ENCODE measurements around the gene WIZ. TPM values are rescaled to one million over a fixed set of nuclear protein-coding genes. Genes with fewer than 3 reads are reported as not detected.
A peak's percentile ranks its signal among the peaks of the same experiment; 100 is the strongest.

The WIZ gene
- polyA plus RNA-seq, 1 donor (not counting 4 experiments of a cell fraction or from before 2014, with no cell fraction given): 5.1 TPM

DNA sequence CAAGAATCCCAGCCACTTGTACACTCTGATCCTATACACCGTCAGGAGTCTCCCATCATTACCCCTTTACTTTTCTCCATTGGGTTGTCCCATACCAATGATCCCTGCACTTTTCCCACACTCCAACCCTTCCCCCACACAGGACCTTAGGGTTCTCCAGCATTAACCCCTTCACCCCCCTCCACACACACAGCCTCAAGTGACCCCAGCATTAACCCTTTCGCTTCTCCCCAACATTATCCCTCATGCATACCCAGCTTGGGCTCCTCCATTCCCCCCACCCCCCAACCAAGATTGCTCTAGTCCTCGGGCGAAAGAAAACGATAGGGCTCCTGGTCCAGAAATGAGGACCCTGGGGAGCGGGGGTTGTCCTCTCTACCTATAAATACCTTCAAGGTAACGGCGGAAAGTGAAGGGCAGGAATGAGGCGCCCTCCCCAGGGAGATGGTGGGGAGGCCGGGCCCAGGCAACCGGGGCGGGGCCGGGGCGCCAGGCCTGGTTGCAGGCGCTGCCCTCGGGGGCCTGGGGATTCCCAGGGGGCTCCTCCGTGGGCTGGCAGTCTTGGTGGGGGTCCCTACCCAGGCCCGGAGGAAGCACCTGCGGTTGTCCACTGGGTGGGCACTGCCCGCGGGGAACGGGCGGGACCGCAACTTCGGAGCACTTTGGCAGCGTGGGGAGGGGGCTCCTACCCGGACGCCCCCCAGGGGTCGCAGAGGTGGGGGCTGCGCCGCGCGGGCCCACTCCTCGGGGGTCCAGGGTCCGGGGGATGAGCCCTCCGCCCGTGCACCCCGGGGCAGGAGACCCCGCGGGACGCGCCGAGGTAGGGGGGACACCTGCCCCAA lies 757 bp downstream of the WIZ start:
- TF ChIP-seq EZH2 (IDR thresholded peaks at IDR 0.05; ENCODE audit: low read length): no peak
- TF ChIP-seq, protein P1, sequence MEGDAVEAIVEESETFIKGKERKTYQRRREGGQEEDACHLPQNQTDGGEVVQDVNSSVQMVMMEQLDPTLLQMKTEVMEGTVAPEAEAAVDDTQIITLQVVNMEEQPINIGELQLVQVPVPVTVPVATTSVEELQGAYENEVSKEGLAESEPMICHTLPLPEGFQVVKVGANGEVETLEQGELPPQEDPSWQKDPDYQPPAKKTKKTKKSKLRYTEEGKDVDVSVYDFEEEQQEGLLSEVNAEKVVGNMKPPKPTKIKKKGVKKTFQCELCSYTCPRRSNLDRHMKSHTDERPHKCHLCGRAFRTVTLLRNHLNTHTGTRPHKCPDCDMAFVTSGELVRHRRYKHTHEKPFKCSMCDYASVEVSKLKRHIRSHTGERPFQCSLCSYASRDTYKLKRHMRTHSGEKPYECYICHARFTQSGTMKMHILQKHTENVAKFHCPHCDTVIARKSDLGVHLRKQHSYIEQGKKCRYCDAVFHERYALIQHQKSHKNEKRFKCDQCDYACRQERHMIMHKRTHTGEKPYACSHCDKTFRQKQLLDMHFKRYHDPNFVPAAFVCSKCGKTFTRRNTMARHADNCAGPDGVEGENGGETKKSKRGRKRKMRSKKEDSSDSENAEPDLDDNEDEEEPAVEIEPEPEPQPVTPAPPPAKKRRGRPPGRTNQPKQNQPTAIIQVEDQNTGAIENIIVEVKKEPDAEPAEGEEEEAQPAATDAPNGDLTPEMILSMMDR (optimal IDR thresholded peaks at IDR 0.05 in 1 of 3, IDR thresholded peaks at IDR 0.05 in 1 of 3, conservative IDR thresholded peaks at IDR 0.05 in 1 of 3; ENCODE audit: extremely low read depth in 1 of 3, insufficient read depth in 2 of 3, low read length in 3 of 3): no peak
- peak overlapping the region; percentile 60 for H2AFZ ChIP-seq (ENCODE audit: control insufficient read depth, low read length)
- dilution Hi-C loops (cut with MboI; ENCODE audit: extremely low pct_ligation_motif_present, low sequenced_read_pairs): no loop called here
- no peaks in the 10 kb centered on the region for H3K36me3 ChIP-seq (ENCODE audit: control insufficient read depth in 2 of 2, extremely low read depth in 1 of 2, insufficient read depth in 2 of 2, low read length in 2 of 2)
- no peaks in the 10 kb centered on the region for H3K9me3 ChIP-seq (ENCODE audit: control insufficient read depth, low read depth, low read length)
- H3K27ac ChIP-seq (ENCODE audit: control insufficient read depth, insufficient read depth, low read length): no peak overlapping the region
- H3K9ac ChIP-seq (ENCODE audit: control insufficient read depth, extremely low read depth, insufficient read depth, low read length): peak overlapping the region; percentile 33
- no peaks in the 10 kb centered on the region for H3K9me1 ChIP-seq (ENCODE audit: control insufficient read depth, extremely low read depth, insufficient read depth, low read length)
- peak overlapping the region; percentile 54 to 56 (median 55) for H3K4me3 ChIP-seq (ENCODE audit: control insufficient read depth in 2 of 3, extremely low read depth in 1 of 3, insufficient read depth in 2 of 3, low read depth in 1 of 3, low read length in 3 of 3)
- no peaks in the 10 kb centered on the region for H4K20me1 ChIP-seq (ENCODE audit: control insufficient read depth, extremely low read depth, insufficient read depth, low read length)
- H3K4me2 ChIP-seq (ENCODE audit: control insufficient read depth, extremely low read depth, insufficient read depth, low read depth, low read length): peak overlapping the region; percentile 66
- DNase-seq (ENCODE audit: low read depth, low spot score) (no peak), FAIRE-seq (no peak)
- H3K79me2 ChIP-seq (ENCODE audit: control insufficient read depth, insufficient read depth, low read length): no peaks in the 10 kb centered on the region
- H3K4me1 ChIP-seq (ENCODE audit: control insufficient read depth, extremely low read depth, insufficient read depth, low read length): peaks cover 3% of the 10 kb centered on the region
- H3K27me3 ChIP-seq (ENCODE audit: control insufficient read depth, extremely low read depth, insufficient read depth, low read length): peaks cover 16% of the 10 kb centered on the region

DNA sequence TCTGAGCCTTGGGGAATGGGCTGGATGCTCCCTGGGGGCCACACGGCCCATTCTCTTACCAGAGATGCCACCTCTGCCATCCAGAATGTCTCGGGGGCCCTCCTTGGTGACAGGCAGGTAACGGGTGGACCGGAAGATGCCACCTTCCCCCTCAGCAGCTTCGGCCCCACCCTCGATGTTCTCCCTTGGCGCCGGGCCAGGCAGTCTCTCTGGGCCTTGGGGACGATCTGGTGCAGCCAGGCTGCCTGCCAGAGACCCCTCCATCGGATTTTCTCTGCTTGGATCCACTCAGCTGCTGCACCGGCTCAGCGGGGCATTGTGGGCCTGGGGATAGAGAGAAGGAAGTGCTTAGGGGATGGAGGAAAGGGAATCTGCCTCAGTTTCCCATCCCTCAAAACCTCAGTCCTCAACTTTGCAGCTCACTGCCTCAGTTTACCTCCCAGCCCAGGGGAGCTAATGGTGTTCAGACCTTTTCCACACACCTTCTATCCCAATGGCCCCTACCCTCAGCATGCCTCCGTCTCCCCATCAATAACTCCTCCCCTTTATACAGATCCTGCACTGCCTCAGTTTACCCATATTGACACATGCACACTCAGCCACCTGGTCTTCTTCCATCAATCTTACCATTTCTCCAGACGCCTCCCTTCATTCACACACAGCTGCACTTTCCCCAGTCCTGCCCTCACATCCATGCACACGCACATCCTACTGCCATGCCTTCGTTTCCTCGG lies 1.5 kb downstream of the WIZ start:
- Histone ChIP-seq H4K20me1 (ENCODE audit: control insufficient read depth, extremely low read depth, insufficient read depth, low read length) (no peaks in the 10 kb centered on the region), H3K4me3 (ENCODE audit: control insufficient read depth in 2 of 3, extremely low read depth in 1 of 3, insufficient read depth in 2 of 3, low read depth in 1 of 3, low read length in 3 of 3) (no peak overlapping the region), H3K9ac (ENCODE audit: control insufficient read depth, extremely low read depth, insufficient read depth, low read length) (no peak overlapping the region), H2AFZ (ENCODE audit: control insufficient read depth, low read length) (no peak overlapping the region), H3K36me3 (ENCODE audit: control insufficient read depth in 2 of 2, extremely low read depth in 1 of 2, insufficient read depth in 2 of 2, low read length in 2 of 2) (no peaks in the 10 kb centered on the region), H3K9me3 (ENCODE audit: control insufficient read depth, low read depth, low read length) (no peaks in the 10 kb centered on the region), H3K79me2 (ENCODE audit: control insufficient read depth, insufficient read depth, low read length) (no peaks in the 10 kb centered on the region), H3K27me3 (ENCODE audit: control insufficient read depth, extremely low read depth, insufficient read depth, low read length) (peaks cover 13% of the 10 kb centered on the region), H3K4me2 (ENCODE audit: control insufficient read depth, extremely low read depth, insufficient read depth, low read depth, low read length) (no peak overlapping the region), H3K9me1 (ENCODE audit: control insufficient read depth, extremely low read depth, insufficient read depth, low read length) (no peaks in the 10 kb centered on the region), H3K27ac (ENCODE audit: control insufficient read depth, insufficient read depth, low read length) (no peak overlapping the region), H3K4me1 (ENCODE audit: control insufficient read depth, extremely low read depth, insufficient read depth, low read length) (peaks cover 3% of the 10 kb centered on the region)
- TF ChIP-seq, protein P1 (optimal IDR thresholded peaks at IDR 0.05 in 1 of 3, IDR thresholded peaks at IDR 0.05 in 1 of 3, conservative IDR thresholded peaks at IDR 0.05 in 1 of 3; ENCODE audit: extremely low read depth in 1 of 3, insufficient read depth in 2 of 3, low read length in 3 of 3): no peak
- no peak for TF ChIP-seq EZH2 (IDR thresholded peaks at IDR 0.05; ENCODE audit: low read length)
- DNase-seq (ENCODE audit: low read depth, low spot score) (no peak), FAIRE-seq (no peak)
- dilution Hi-C loops (cut with MboI; ENCODE audit: extremely low pct_ligation_motif_present, low sequenced_read_pairs): no loop called here
